Activated CD8-positive, alpha-beta memory T cell treated with anti-CD3 and anti-CD28 coated beads, Interleukin-2, amount 50 U/mL, for 1 hour (primary cell): Measurements from ENCODE around the gene INTS7.
A peak's percentile ranks its signal among the peaks of the same experiment; 100 is the strongest.

Source experiments
- DNase-seq: peaks from one replicate; pipeline ENCODE4 v3.0.0-alpha.2; 2020; ENCODE audit errors: extremely low read depth

INTS7 gene

GRCh38 chr1:212035123-212035834 is at the start of gene INTS7, which contains the start of gene DTL:
TSS of gene INTS7 (minus strand) at chr1:212035557. CDS start at chr1:212035437, 120 bp downstream.
TSS of gene DTL (plus strand) at chr1:212035748. CDS start at chr1:212035891, 143 bp downstream.
- peak; percentile 97 for DNase-seq

DNA sequence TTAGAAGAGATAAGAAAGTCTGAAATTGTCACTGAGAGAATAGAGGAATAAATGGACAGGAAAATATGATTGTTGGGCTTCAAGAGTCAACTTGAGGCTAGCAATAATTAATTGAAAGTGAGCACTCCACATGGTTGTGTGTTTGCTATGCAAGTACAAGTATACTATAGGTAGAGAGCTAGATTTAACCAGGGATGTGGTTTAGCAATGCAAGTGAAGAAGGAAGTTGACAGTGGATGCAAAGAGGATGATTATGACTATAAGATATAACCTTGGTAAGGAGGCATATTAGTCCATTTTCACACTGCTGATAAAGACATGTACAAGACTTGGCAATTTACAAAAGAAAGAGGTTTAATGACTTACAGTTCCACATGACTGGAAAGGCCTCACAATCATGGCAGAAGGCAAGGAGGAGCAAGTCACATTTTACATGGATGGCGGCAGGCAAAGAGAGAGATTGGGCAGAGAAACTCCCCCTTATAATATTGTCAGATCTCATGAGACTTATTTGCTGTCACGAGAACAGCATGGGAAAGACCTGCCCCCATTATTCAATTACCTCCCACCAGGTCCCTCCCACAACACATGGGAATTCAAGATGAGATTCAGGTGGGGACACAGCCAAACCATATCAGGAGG is 47.5 kb upstream of the INTS7 start:
- DNase-seq, result no peak

- DNase-seq, result no peak
These were observed 43.5 kb upstream of the INTS7 start for GRCh38 chr1:212078826-212079225.

GRCh38 chr1:212077028-212077427 is 41.7 kb upstream of the INTS7 start:
- DNase-seq, result no peak

DNA sequence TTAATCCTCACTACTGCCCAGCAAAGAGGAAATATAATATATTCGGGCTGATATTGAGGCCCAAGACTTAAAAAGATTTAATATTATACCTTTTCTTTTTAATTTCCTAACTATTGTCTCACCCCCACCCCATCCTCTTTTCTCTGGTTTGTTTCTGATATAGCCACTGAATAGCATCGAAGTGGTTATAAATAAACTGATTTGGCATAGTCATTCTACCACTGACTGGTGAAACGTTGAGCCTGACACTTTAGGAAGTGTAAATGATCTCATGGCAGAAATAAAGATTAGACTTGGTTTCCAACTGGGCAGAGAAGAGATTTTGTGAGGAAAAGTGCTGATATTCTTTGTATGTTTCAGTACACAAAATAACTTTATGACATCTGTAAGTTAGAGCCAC is 39.5 kb upstream of the INTS7 start:
- DNase-seq, result no peak

GRCh38 chr1:212074313-212074712 is 39.0 kb upstream of the INTS7 start:
- DNase-seq, result no peak

DNA sequence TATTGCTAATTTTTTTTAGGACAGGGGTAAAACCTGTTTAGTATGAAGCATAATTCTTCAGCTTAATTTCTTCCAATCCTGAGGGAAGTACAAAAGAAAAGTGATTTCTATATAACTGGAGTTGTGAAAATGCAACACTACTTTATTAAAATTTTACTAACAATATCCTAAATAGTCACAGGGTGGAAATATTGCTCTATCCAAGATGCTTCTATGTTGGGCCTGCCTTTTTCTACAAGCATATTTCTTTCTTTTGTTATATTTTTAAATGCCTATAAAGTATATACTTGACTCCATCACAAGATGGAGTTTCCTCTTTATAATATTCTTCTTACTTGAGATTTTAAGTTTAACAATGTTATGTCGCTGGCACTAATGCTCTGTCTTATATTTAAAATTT is 38.1 kb upstream of the INTS7 start:
- DNase-seq, result no peak

DNA sequence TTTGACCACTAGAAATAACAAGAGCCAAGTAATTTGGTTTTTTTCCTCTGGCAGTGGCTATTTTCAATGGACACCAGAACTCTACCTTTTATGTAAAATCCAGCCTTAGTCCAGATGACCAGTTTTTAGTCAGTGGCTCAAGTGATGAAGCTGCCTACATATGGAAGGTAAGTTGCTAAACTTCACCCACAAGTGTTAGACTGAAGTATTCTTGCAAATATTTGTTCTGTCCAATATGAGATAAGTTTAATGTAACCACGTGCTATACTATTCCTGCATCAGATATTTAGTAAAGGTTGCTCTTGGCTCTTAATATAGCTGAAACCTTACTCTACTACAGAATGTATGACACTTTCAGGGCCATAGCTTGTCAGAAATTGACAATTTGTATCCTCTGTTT is 36.7 kb upstream of the INTS7 start:
- DNase-seq, result no peak

DNA sequence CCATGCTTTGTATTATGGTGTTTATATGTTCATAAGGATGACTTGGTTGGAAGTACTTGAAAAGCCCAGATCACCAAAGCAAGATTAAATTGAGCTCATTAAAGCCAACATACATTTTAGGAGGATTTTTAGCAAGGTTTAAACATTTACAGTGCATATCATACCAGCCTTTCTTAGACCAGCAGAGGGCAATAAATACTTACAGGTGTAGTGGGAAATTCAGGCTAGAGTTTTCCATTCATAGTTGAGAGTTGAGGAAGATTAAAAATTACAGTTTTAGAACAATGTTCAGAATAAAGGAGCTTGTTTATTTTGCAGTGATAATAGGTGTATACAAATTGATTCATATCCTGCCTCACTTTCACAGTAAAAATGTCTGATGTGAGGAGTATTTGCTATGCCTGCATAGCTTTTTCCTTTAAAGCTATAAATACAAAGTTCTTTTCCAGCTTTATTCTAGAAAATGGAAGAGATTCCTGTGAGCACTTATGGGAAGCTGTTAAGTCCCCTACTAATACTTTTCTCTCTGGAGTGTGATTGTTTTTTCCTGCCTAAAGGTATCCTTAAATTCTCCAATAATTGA is 35.5 kb upstream of the INTS7 start:
- DNase-seq, result no peak

DNA sequence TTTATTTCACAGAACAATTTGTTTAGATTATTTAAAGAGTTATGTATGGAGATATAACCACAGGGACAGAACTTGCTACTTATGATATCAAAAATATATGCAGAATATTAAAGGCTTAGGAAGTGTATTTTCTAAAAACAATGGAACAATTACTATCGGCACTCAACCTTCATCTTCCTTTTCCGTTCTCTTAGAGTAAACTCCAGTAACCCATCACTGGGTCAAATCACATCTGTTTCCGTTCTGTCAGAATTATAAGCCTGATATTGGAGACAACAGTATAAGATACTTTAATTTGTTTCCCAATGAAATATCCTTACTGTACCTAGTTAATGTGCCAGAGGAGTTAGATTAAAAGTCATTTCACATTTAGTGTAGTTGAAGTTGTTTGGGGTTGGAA is 32.4 kb upstream of the INTS7 start:
- DNase-seq, result no peak

- no peak for DNase-seq
These were observed 27.6 kb upstream of the INTS7 start for GRCh38 chr1:212062832-212063438.

DNA sequence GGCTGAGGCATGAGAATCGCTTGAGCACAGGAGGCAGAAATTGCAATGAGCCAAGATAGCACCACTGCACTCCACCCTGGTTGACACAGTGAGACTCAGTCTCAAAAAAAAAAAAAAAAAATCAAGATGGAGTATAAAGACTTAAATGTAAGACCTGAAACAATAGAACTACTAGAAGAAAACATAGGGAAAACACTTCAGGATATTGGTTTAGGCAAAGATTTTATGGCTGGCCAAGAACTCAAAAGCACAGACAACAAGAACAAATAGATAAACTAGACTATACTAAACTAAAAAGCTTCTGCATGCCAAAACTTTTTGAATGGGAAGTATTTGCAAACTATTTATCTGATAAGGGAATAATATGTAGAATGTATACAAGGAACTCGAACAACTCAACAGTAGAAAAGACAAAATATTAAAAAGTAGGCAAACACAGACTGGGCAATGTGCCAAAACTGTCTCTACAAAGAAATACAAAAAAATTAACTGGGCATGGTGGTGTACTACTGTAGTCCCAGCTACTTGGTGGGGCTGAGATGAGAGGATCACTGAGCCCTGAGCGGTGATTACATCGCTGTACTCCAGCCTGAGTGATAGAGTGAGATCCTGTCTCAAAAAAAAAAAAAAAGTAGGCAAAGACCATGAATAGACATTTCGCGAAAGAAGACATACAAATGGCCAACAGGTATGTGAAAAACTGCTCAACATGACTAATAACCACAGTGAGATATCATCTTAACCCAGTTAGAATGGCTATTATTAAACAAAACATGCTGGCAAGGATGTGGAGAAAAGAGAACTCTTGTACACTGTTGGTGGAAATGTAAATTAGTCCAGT is 25.5 kb upstream of the INTS7 start:
- DNase-seq, result no peak

GRCh38 chr1:212055333-212055732 is 20.0 kb upstream of the INTS7 start:
- no peak for DNase-seq

GRCh38 chr1:212053993-212054392 is 18.6 kb upstream of the INTS7 start:
- DNase-seq, result no peak

- no peak for DNase-seq
These were observed 10.6 kb upstream of the INTS7 start for GRCh38 chr1:212045981-212046380.

DNA sequence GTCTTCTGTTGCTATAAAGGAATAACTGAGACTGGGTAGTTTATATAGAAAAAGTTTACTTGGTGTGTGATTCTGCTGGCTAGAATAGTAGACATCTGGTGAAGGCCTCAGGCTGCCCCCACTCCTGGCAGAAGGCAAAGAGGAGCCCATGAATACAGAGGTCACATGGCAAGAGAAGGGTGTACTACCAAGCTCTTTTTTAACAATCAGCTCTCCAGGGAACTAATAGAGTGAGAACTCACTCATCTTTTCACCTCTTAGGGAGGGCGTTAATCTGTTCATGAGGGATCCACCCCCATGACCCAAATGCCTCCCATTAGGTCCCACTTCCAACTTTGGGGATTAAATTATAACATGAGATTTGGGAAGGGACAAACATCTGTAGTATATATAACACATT is 9.5 kb upstream of the INTS7 start:
- DNase-seq, result no peak

GRCh38 chr1:212042436-212042835 is 7.1 kb upstream of the INTS7 start:
- no peak for DNase-seq

- DNase-seq, result no peak
These were observed 5.5 kb upstream of the INTS7 start for GRCh38 chr1:212040629-212041412.

- no peak for DNase-seq
These were observed 4.3 kb upstream of the INTS7 start for GRCh38 chr1:212039622-212040021.

GRCh38 chr1:212037900-212038299 is 2.5 kb upstream of the INTS7 start:
- DNase-seq, result no peak
